ENCODE data around the gene QRFPR.

QRFPR gene

DNA sequence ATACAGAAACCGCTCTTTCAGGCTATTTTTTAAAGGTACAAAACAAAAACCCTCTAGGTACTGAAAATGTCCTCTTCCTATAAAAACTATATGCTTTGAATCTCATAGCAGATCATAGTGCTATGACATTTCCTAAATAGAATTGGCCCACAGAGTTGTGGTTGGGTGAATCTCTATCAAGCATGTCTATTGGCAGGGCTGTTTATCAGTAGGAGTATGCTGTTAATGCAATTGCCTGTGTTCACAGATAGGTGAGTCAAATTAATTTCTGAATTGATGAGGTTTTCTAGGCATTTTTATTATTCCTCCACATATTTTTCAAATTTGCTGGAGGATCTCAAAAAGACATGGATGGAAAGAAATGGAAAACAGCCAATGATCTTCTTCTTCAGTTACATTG, 73.9 kb downstream of the QRFPR start:
- ChIA-PET POLR2A (no interaction called here), CTCF (interaction anchor here (0.7 to 1.7 kb wide), 4 partner anchors 10 to 115 kb away, joined by 3 to 4 read pairs (median 4); no protein-coding TSS in a partner anchor)
- no peak for DNase-seq (ENCODE audit: extremely low spot score)
- no peak for TF ChIP-seq ARNT (IDR thresholded peaks at IDR 0.05)

- TF ChIP-seq SUZ12 (IDR thresholded peaks at IDR 0.05), result no peak
- TF ChIP-seq NFRKB (IDR thresholded peaks at IDR 0.05), result no peak
- TF ChIP-seq ARNT (IDR thresholded peaks at IDR 0.05), result no peak
- no peak for TF ChIP-seq L3MBTL2 (conservative IDR thresholded peaks at IDR 0.05)
- no peak for TF ChIP-seq ELF4 (IDR thresholded peaks at IDR 0.05)
- no peak for TF ChIP-seq BHLHE40 (IDR thresholded peaks at IDR 0.05; ENCODE audit: borderline replicate concordance)
- TF ChIP-seq, protein P1, sequence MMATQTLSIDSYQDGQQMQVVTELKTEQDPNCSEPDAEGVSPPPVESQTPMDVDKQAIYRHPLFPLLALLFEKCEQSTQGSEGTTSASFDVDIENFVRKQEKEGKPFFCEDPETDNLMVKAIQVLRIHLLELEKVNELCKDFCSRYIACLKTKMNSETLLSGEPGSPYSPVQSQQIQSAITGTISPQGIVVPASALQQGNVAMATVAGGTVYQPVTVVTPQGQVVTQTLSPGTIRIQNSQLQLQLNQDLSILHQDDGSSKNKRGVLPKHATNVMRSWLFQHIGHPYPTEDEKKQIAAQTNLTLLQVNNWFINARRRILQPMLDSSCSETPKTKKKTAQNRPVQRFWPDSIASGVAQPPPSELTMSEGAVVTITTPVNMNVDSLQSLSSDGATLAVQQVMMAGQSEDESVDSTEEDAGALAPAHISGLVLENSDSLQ (IDR thresholded peaks at IDR 0.05), result no peak
- TF ChIP-seq FOXM1 (IDR thresholded peaks at IDR 0.05; ENCODE audit: borderline replicate concordance), result no peak
- TF ChIP-seq ZNF384 (IDR thresholded peaks at IDR 0.05), result no peak
- TF ChIP-seq SP1 (IDR thresholded peaks at IDR 0.05), result no peak
- no peak for TF ChIP-seq HDGF (IDR thresholded peaks at IDR 0.05; ENCODE audit: borderline replicate concordance)
- no peak for TF ChIP-seq FOXA1 (IDR thresholded peaks at IDR 0.05)
- no peak for TF ChIP-seq CTBP1 (IDR thresholded peaks at IDR 0.05; ENCODE audit: borderline replicate concordance)
- no peak for TF ChIP-seq TARDBP (IDR thresholded peaks at IDR 0.05)
- TF ChIP-seq FOXK2 (IDR thresholded peaks at IDR 0.05), result no peak
- no peak for TF ChIP-seq LEF1 (IDR thresholded peaks at IDR 0.05; ENCODE audit: borderline replicate concordance)
- DNase-seq (ENCODE audit: extremely low spot score), result no peak
- ChIA-PET POLR2A (no interaction called here), CTCF (no interaction called here)
Measured at GRCh38 chr4:121304893-121305292, 75.9 kb downstream of the QRFPR start.

GRCh38 chr4:121299367-121299766, 81.5 kb downstream of the QRFPR start:
- TF ChIP-seq TARDBP (IDR thresholded peaks at IDR 0.05) (no peak), FOXA1 (IDR thresholded peaks at IDR 0.05) (no peak), ZNF384 (IDR thresholded peaks at IDR 0.05) (no peak), LEF1 (IDR thresholded peaks at IDR 0.05; ENCODE audit: borderline replicate concordance) (no peak), FOXM1 (IDR thresholded peaks at IDR 0.05; ENCODE audit: borderline replicate concordance) (no peak), ELF4 (IDR thresholded peaks at IDR 0.05) (no peak), BHLHE40 (IDR thresholded peaks at IDR 0.05; ENCODE audit: borderline replicate concordance) (no peak), SUZ12 (IDR thresholded peaks at IDR 0.05) (no peak), SP1 (IDR thresholded peaks at IDR 0.05) (no peak), L3MBTL2 (conservative IDR thresholded peaks at IDR 0.05) (no peak), HDGF (IDR thresholded peaks at IDR 0.05; ENCODE audit: borderline replicate concordance) (no peak)
- TF ChIP-seq, protein P1 (IDR thresholded peaks at IDR 0.05), result no peak
- CTCF ChIA-PET, result interaction anchor here (0.7 to 0.8 kb wide), 2 partner anchors 8 to 14 kb away, joined by 3 read pairs; no protein-coding TSS in a partner anchor
- no peak for DNase-seq (ENCODE audit: extremely low spot score)
- POLR2A ChIA-PET, result no interaction called here

DNA sequence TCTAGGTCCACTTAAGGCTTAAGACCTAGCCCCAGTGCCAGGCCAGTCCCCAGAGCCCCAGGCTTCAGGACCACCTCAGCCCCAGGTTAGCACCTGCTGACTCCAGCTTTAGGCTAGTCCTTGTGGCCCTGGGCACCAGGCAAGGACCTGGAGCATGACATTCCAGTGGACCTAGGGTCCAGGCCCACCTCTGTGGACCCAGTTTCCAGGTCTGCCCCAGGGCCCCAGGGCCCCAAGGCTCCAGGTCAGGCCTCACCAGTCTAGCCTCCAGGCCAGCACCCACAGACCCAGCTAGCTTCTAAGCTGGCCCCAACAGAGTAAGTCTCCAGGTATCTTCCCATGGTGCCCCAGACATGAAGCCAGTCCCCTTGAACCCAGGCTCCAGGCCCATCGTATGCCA, 97.5 kb downstream of the QRFPR start:
- ChIA-PET CTCF (no interaction called here), POLR2A (no interaction called here)

GRCh38 chr4:121280425-121280824, 100.4 kb downstream of the QRFPR start:
- POLR2A ChIA-PET, result no interaction called here
- TF ChIP-seq SUZ12 (IDR thresholded peaks at IDR 0.05), result no peak
- no peak for DNase-seq (ENCODE audit: extremely low spot score)
- CTCF ChIA-PET, result no interaction called here

More for the DNA sequence above, 97.5 kb downstream of the QRFPR start:
- DNase-seq (ENCODE audit: extremely low spot score), result no peak
- TF ChIP-seq TARDBP (IDR thresholded peaks at IDR 0.05) (no peak), FOXK2 (IDR thresholded peaks at IDR 0.05) (no peak), L3MBTL2 (conservative IDR thresholded peaks at IDR 0.05) (no peak), BHLHE40 (IDR thresholded peaks at IDR 0.05; ENCODE audit: borderline replicate concordance) (no peak), ARNT (IDR thresholded peaks at IDR 0.05) (no peak), ELF4 (IDR thresholded peaks at IDR 0.05) (no peak), CTBP1 (IDR thresholded peaks at IDR 0.05; ENCODE audit: borderline replicate concordance) (no peak), LEF1 (IDR thresholded peaks at IDR 0.05; ENCODE audit: borderline replicate concordance) (no peak), FOXM1 (IDR thresholded peaks at IDR 0.05; ENCODE audit: borderline replicate concordance) (no peak), FOXA1 (IDR thresholded peaks at IDR 0.05) (no peak), HDGF (IDR thresholded peaks at IDR 0.05; ENCODE audit: borderline replicate concordance) (no peak)
- TF ChIP-seq, protein P1 (IDR thresholded peaks at IDR 0.05), result no peak

GRCh38 chr4:121278811-121279368, 101.9 kb downstream of the QRFPR start:
- POLR2A ChIA-PET, result no interaction called here
- TF ChIP-seq FOXK2 (IDR thresholded peaks at IDR 0.05) (no peak), ARNT (IDR thresholded peaks at IDR 0.05) (no peak), LEF1 (IDR thresholded peaks at IDR 0.05; ENCODE audit: borderline replicate concordance) (no peak), CTBP1 (IDR thresholded peaks at IDR 0.05; ENCODE audit: borderline replicate concordance) (no peak), TARDBP (IDR thresholded peaks at IDR 0.05) (no peak), SP1 (IDR thresholded peaks at IDR 0.05) (no peak), L3MBTL2 (conservative IDR thresholded peaks at IDR 0.05) (no peak), ELF4 (IDR thresholded peaks at IDR 0.05) (no peak), HDGF (IDR thresholded peaks at IDR 0.05; ENCODE audit: borderline replicate concordance) (no peak), ZNF384 (IDR thresholded peaks at IDR 0.05) (no peak)
- TF ChIP-seq, protein P1 (IDR thresholded peaks at IDR 0.05), result no peak
- no peak for DNase-seq (ENCODE audit: extremely low spot score)
- CTCF ChIA-PET, result no interaction called here
